Nephron progenitor cell (in vitro differentiated cells): ENCODE results near the gene TRIM44.

Experiments used
- DNase-seq: peaks from one replicate; pipeline ENCODE4 v3.0.0; 2021
- H3K27ac Mint-ChIP-seq: 2 replicates; pipeline ENCODE4 v1.8.0; 2021; ENCODE audit warnings: mild to moderate bottlenecking, moderate library complexity, mixed read lengths
- H3K27me3 Mint-ChIP-seq: 2 replicates; pipeline ENCODE4 v1.8.0; 2021; ENCODE audit warnings: mild to moderate bottlenecking, low read depth, mixed read lengths; ENCODE audit not compliant: poor library complexity
- H3K36me3 Mint-ChIP-seq: 2 replicates; pipeline ENCODE4 v1.8.0; 2021; ENCODE audit warnings: low read depth, mixed read lengths
- H3K4me1 Mint-ChIP-seq: 2 replicates; pipeline ENCODE4 v1.8.0; 2021; ENCODE audit warnings: mixed read lengths
- H3K4me3 Mint-ChIP-seq: 2 replicates; pipeline ENCODE4 v1.8.0; 2021; ENCODE audit warnings: mild to moderate bottlenecking, moderate library complexity, mixed read lengths
- H3K9me3 Mint-ChIP-seq: 2 replicates; pipeline ENCODE4 v1.8.0; 2021; ENCODE audit warnings: mild to moderate bottlenecking, moderate library complexity, mixed read lengths
- CTCF ChIP-seq: fragments of 200-600 bp; sonication (generic); IDR thresholded peaks from 2 replicates; pipeline ENCODE4 v1.5.0; 2021; ENCODE audit warnings: antibody characterized with exemption

Gene TRIM44

GRCh38 chr11:35792148-35792845 is 129.7 kb downstream of the TRIM44 start:
- Mint-ChIP-seq H3K4me1 (peaks cover 33% of the 10 kb centered on the region), H3K27me3 (no peaks in the 10 kb centered on the region), H3K9me3 (no peaks in the 10 kb centered on the region), H3K36me3 (peaks cover 7% of the 10 kb centered on the region), H3K27ac (no peak overlapping the region), H3K4me3 (no peak overlapping the region)
- TF ChIP-seq CTCF = no peak
- DNase-seq = no peak

GRCh38 chr11:35792846-35793192 is 130.2 kb downstream of the TRIM44 start:
- no peaks in the 10 kb centered on the region for H3K9me3 Mint-ChIP-seq
- H3K4me1 Mint-ChIP-seq = peaks cover 32% of the 10 kb centered on the region
- H3K27ac Mint-ChIP-seq = no peak overlapping the region

GRCh38 chr11:35794333-35794732 is 131.8 kb downstream of the TRIM44 start:
- H3K36me3 Mint-ChIP-seq = peaks cover 12% of the 10 kb centered on the region
- H3K4me3 Mint-ChIP-seq = no peak overlapping the region
- DNase-seq = no peak
- H3K27ac Mint-ChIP-seq = no peak overlapping the region
- no peak for TF ChIP-seq CTCF
- no peaks in the 10 kb centered on the region for H3K27me3 Mint-ChIP-seq
- no peaks in the 10 kb centered on the region for H3K9me3 Mint-ChIP-seq
- H3K4me1 Mint-ChIP-seq = peaks cover 21% of the 10 kb centered on the region

More at GRCh38 chr11:35792846-35793192, 130.2 kb downstream of the TRIM44 start:
- no peaks in the 10 kb centered on the region for H3K27me3 Mint-ChIP-seq
- DNase-seq = no peak
- H3K36me3 Mint-ChIP-seq = peaks cover 7% of the 10 kb centered on the region
- TF ChIP-seq CTCF = no peak
- H3K4me3 Mint-ChIP-seq = no peak overlapping the region

- peaks cover 4% of the 10 kb centered on the region for H3K9me3 Mint-ChIP-seq
- DNase-seq = no peak
- no peak overlapping the region for H3K4me3 Mint-ChIP-seq
- H3K4me1 Mint-ChIP-seq = peaks cover 22% of the 10 kb centered on the region
- TF ChIP-seq CTCF = no peak
- no peak overlapping the region for H3K27ac Mint-ChIP-seq
- peaks cover 17% of the 10 kb centered on the region for H3K36me3 Mint-ChIP-seq
- no peaks in the 10 kb centered on the region for H3K27me3 Mint-ChIP-seq
These were observed 132.3 kb downstream of the TRIM44 start for GRCh38 chr11:35794850-35795249.

- peaks cover 6% of the 10 kb centered on the region for H3K9me3 Mint-ChIP-seq
- no peak for DNase-seq
- peaks cover 26% of the 10 kb centered on the region for H3K36me3 Mint-ChIP-seq
- no peak overlapping the region for H3K27ac Mint-ChIP-seq
- H3K27me3 Mint-ChIP-seq = no peaks in the 10 kb centered on the region
- H3K4me1 Mint-ChIP-seq = peaks cover 24% of the 10 kb centered on the region
- no peak for TF ChIP-seq CTCF
- no peak overlapping the region for H3K4me3 Mint-ChIP-seq
These were observed 134.0 kb downstream of the TRIM44 start for GRCh38 chr11:35796562-35796961.

- DNase-seq = no peak
- Mint-ChIP-seq H3K27ac (no peak overlapping the region), H3K4me1 (peaks cover 36% of the 10 kb centered on the region), H3K36me3 (peaks cover 26% of the 10 kb centered on the region), H3K4me3 (no peak overlapping the region), H3K9me3 (peaks cover 6% of the 10 kb centered on the region), H3K27me3 (no peaks in the 10 kb centered on the region)
- no peak for TF ChIP-seq CTCF
These were observed 135.8 kb downstream of the TRIM44 start for GRCh38 chr11:35798423-35798822.
